K562 (cell line): ENCODE data around the gene SGPP1. TPM values are rescaled to one million over a fixed set of nuclear protein-coding genes. Genes with fewer than 3 reads are reported as not detected.

Source experiments
- ATAC-seq: fragments of 200-7000 bp; cut with Tn5 transposase; 3 replicates; pipeline ENCODE4 v1.9.1; 2020; ENCODE audit warnings: moderate library complexity
- BruUV-seq: library from RNA; stranded (reverse); fragments of 400-500 nt; replicated peaks from 2 replicates; lab custom pipeline; 2021; lab: Mats Ljungman, UMichigan
- CTCF ChIA-PET: fragments of 300-600 bp; formaldehyde crosslinking; extraction: SDS; loops from one replicate; lab custom pipeline; 2021; ENCODE audit warnings: low intra/inter-chr PET ratio; lab: Yijun Ruan, JAX
- POLR2A ChIA-PET: fragments of 300-600, 350-650 bp; sonication (Branson Sonifier 250); formaldehyde crosslinking; extraction: SDS; loops from one replicate; lab custom pipeline; 2021; ENCODE audit warnings: antibody characterized with exemption, inconsistent platforms; lab: Yijun Ruan, JAX
- DNase-seq, 4 experiments: peaks; one replicate each; pipeline versions ENCODE4 v3.0.0 to v3.0.0-alpha.2; 2011 to 2018; ENCODE audit warnings: low spot score in 3 of 4, mixed read lengths in 3 of 4; ENCODE audit errors: extremely low read depth in 1 of 4
- FAIRE-seq: peaks from 2 replicates; lab custom pipeline; 2011; peaks lifted over from hg19 to GRCh38; lab: Jason Lieb, UNC
- H2AFZ ChIP-seq: 2 replicates; pipeline ENCODE4 v1.6.0; 2011; ENCODE audit warnings: low read depth, low read length, control low read depth, inconsistent platforms
- H3K27ac ChIP-seq: fragments of 200-600 bp; 3 replicates; pipeline ENCODE4 v1.8.0; 2011; ENCODE audit warnings: low read depth, mild to moderate bottlenecking, control low read depth, inconsistent platforms, low read length, moderate library complexity, mixed read lengths; ENCODE audit errors: extremely low read depth
- H3K27me3 ChIP-seq, 2 experiments: fragments of 300-600 bp in 1 of 2; 2 replicates in 1 of 2; 3 replicates in 1 of 2; pipeline versions ENCODE4 v1.6.0 to v1.8.0; 2011; ENCODE audit warnings: inconsistent platforms in 2 of 2, low read length in 2 of 2, mild to moderate bottlenecking in 1 of 2, mixed read lengths in 1 of 2, moderate library complexity in 1 of 2; ENCODE audit not compliant: control insufficient read depth in 2 of 2, insufficient read depth in 2 of 2
- H3K36me3 ChIP-seq: fragments of 300-600 bp; 3 replicates; pipeline ENCODE4 v1.8.0; 2011; ENCODE audit warnings: mild to moderate bottlenecking, low read length, inconsistent platforms; ENCODE audit not compliant: control insufficient read depth, insufficient read depth
- H3K4me1 ChIP-seq, 2 experiments: fragments of 200-600 bp in 1 of 2; replicated peaks in 1 of 2; 2 replicates in 1 of 2; 3 replicates in 1 of 2; pipeline versions ENCODE4 v1.5.1 to v1.8.0; 2011; ENCODE audit warnings: inconsistent platforms in 2 of 2, low read length in 2 of 2, mild to moderate bottlenecking in 1 of 2, mixed read lengths in 1 of 2, moderate library complexity in 1 of 2; ENCODE audit not compliant: control insufficient read depth in 2 of 2, insufficient read depth in 2 of 2
- H3K4me2 ChIP-seq: 2 replicates; pipeline ENCODE4 v1.6.1; 2011; ENCODE audit warnings: low read length, control low read depth, inconsistent platforms, mixed read lengths; ENCODE audit not compliant: insufficient read depth
- H3K4me3 ChIP-seq: fragments of 200-600 bp; sonication (generic), shearing (Covaris generic); 2 replicates; pipeline ENCODE4 v1.5.1; 2016; ENCODE audit warnings: control low read depth, inconsistent platforms
- H3K79me2 ChIP-seq: fragments of 200-600 bp; 3 replicates; pipeline ENCODE4 v1.8.0; 2011; ENCODE audit warnings: low read length, inconsistent platforms; ENCODE audit not compliant: control insufficient read depth, insufficient read depth
- H3K9ac ChIP-seq, 2 experiments: 2 replicates each; pipeline versions ENCODE4 v1.6.0 to v1.6.1; 2011; ENCODE audit warnings: low read depth in 2 of 2, low read length in 2 of 2, control low read depth in 1 of 2, inconsistent platforms in 1 of 2, mild to moderate bottlenecking in 1 of 2, mixed read lengths in 1 of 2; ENCODE audit not compliant: insufficient read depth in 1 of 2
- H3K9me1 ChIP-seq: one replicate; pipeline ENCODE4 v1.6.0; 2011; ENCODE audit warnings: inconsistent platforms, mild to moderate bottlenecking, low read length, moderate library complexity; ENCODE audit not compliant: control insufficient read depth, insufficient read depth
- H3K9me3 ChIP-seq: replicated peaks from 2 replicates; pipeline ENCODE4 v1.5.1; 2011; ENCODE audit warnings: low read depth, low read length, inconsistent platforms; ENCODE audit not compliant: control insufficient read depth, insufficient read depth
- H4K20me1 ChIP-seq: replicated peaks from 2 replicates; pipeline ENCODE4 v1.6.1; 2011; ENCODE audit warnings: low read length, inconsistent platforms, mixed read lengths; ENCODE audit not compliant: control insufficient read depth, insufficient read depth
- ATF7 ChIP-seq: fragments of 450-650 bp; IDR thresholded peaks from 2 replicates; pipeline ENCODE4 v1.7.1; 2014; ENCODE audit warnings: mild to moderate bottlenecking, moderate library complexity
- CTBP1 ChIP-seq: fragments of 450-650 bp; IDR thresholded peaks from 2 replicates; pipeline ENCODE4 v1.6.1; 2016; ENCODE audit warnings: borderline replicate concordance
- EP300 ChIP-seq: IDR thresholded peaks from 2 replicates; pipeline ENCODE4 v1.6.1; 2012; ENCODE audit warnings: low read length, improper control_type of control experiment
- FOS ChIP-seq: IDR thresholded peaks from 3 replicates; pipeline ENCODE4 v1.6.1; 2011; ENCODE audit not compliant: insufficient read length; ENCODE audit errors: extremely low read depth
- PKNOX1 ChIP-seq: fragments of 450-650 bp; IDR thresholded peaks from 2 replicates; pipeline ENCODE4 v1.6.1; 2016
- SRSF9 ChIP-seq: fragments of 200-400 bp; formaldehyde crosslinking; IDR thresholded peaks from 2 replicates; pipeline ENCODE4 v1.6.1; 2017; ENCODE audit warnings: low read depth, low read length, borderline replicate concordance
- ZNF589 ChIP-seq: fragments of 200-800 bp; sonication (Bioruptor generic); IDR thresholded peaks from 2 replicates; pipeline ENCODE4 v1.6.1; 2016; ENCODE audit warnings: low read depth, missing genetic modification characterization, missing compliant biosample characterization
- WGBS: fragments of 100-300 bp; shearing (Covaris generic); methylation state at CpG from one replicate; pipeline ENCODE4 v1.1.6; 2016; ENCODE audit warnings: low coverage, mixed read lengths; ENCODE audit not compliant: insufficient coverage; ENCODE audit errors: missing lambda C conversion rate; 5-methylcytosine and 5-hydroxymethylcytosine counted together
- in situ Hi-C: fragments of 300-500 bp; cut with MboI; formaldehyde crosslinking; loops from 4 replicates; pipeline ENCODE4 v1.15.0; 2018; ENCODE audit warnings: inconsistent platforms, mixed read lengths
- intact Hi-C: fragments of 100-400 bp; cut with micrococcal nuclease; formaldehyde crosslinking; loops from 2 replicates; pipeline ENCODE4 v1.14.2; 2022
- polyA plus RNA-seq, 8 experiments: library from polyadenylated mRNA; depleted of rRNA in 4 of 8; stranded (reverse) in 5 of 8; unstranded in 3 of 8; fragments of >200 nt; fragmentation: Nextera tagmentation in 2 of 8; fragmentation: Illumina TruSeq in 1 of 8; extraction: Ambion mirVana in 2 of 8; extraction: Trizol in 1 of 8; gene quantifications; 2 replicates each; pipeline versions ENCODE4 v1.2.1 to v1.2.3, GENCODE V29; 2011 to 2014; ENCODE audit warnings: inconsistent platforms in 1 of 8, missing spikeins in 1 of 8
- total RNA-seq, 7 experiments: library from RNA; depleted of rRNA in 6 of 7; stranded (reverse); fragments of >200 nt in 6 of 7; fragmentation: Illumina TruSeq in 2 of 7; extraction: Trizol in 2 of 7; gene quantifications; 2 replicates each; pipeline versions ENCODE4 v1.2.1 to v1.2.3, GENCODE V29; 2011 to 2021; ENCODE audit warnings: low replicate concordance in 1 of 7

The SGPP1 gene
- total and polyA plus RNA-seq, 9 of the 15 experiments (the other 6 are each of a cell fraction or from before 2014, with no cell fraction given), result 2.2 to 7.3 (median 5.6) TPM

GRCh38 chr14:63747846-63748245 is 20.0 kb upstream of the SGPP1 start:
- FAIRE-seq, result no peak
- ChIA-PET POLR2A (no interaction called here), CTCF (no interaction called here)
- H3K4me3 ChIP-seq, result no peak overlapping the region
- no TSS peak for BruUV-seq
- H3K9me1 ChIP-seq, result no peaks in the 10 kb centered on the region
- H3K27ac ChIP-seq, result no peak overlapping the region
- intact Hi-C loops, result no loop called here
- WGBS, result 0% methylated on average over 3 of the region's 3 CpGs
- H3K36me3 ChIP-seq, result no peaks in the 10 kb centered on the region
- H3K79me2 ChIP-seq, result no peaks in the 10 kb centered on the region
- ATAC-seq, result no peak
- in situ Hi-C loops, result no loop called here
- H2AFZ ChIP-seq, result no peak overlapping the region
- no peaks in the 10 kb centered on the region; a peak in 1 of 5 replicates for H3K27me3 ChIP-seq
- H3K4me1 ChIP-seq, result peaks cover 0 to 2% of the 10 kb centered on the region in 2 experiments; a peak in 3 of 5 replicates
- H3K4me2 ChIP-seq, result no peak overlapping the region
- DNase-seq, result no peak
- TF ChIP-seq EP300 (no peak), PKNOX1 (no peak), FOS (no peak), SRSF9 (no peak), CTBP1 (no peak), ZNF589 (CRISPR knock-in tag) (no peak), ATF7 (no peak)
- H3K9me3 ChIP-seq, result no peaks in the 10 kb centered on the region
- H4K20me1 ChIP-seq, result no peaks in the 10 kb centered on the region
- no peak overlapping the region for H3K9ac ChIP-seq
